B cell (primary cell): Measurements from ENCODE around the gene SMG1. TPM values are rescaled to one million over a fixed set of nuclear protein-coding genes. Genes with fewer than 3 reads are reported as not detected.

ENCODE experiments used
- ATAC-seq: fragments of 200-7000 bp; cut with Tn5 transposase; one replicate; pipeline ENCODE4 v1.10.0; 2021; ENCODE audit warnings: low read depth, mild to moderate bottlenecking, moderate number of reproducible peaks, moderate library complexity
- CTCF ChIA-PET: fragments of 350-600 bp; sonication (Branson Sonifier 250); formaldehyde crosslinking; loops from one replicate; lab custom pipeline; 2021; ENCODE audit warnings: antibody characterized with exemption, inconsistent platforms; lab: Charles Lee
- POLR2A ChIA-PET: fragments of 350-600 bp; sonication (Branson Sonifier 250); formaldehyde crosslinking; loops from one replicate; lab custom pipeline; 2021; ENCODE audit warnings: antibody characterized with exemption; lab: Charles Lee
- DNase-seq: peaks from one replicate; pipeline ENCODE4 v3.0.0; 2013
- H2AFZ ChIP-seq: 2 replicates; pipeline ENCODE4 v1.6.1; 2012; ENCODE audit warnings: mild to moderate bottlenecking, low read depth, low read length; ENCODE audit not compliant: insufficient read depth, poor library complexity, severe bottlenecking
- H3K27ac ChIP-seq, 2 donors: 1 replicate in 1 of 2; 2 replicates in 1 of 2; pipeline ENCODE4 v1.5.1; 2012 to 2013; ENCODE audit warnings: low read length in 2 of 2, mild to moderate bottlenecking in 2 of 2, moderate library complexity in 1 of 2
- H3K27me3 ChIP-seq, 4 experiments: fragments of 200-600 bp in 1 of 4; sonication (generic) in 1 of 4; replicated peaks in 1 of 4; 1 replicate in 2 of 4; 2 replicates in 2 of 4; pipeline versions ENCODE4 v1.6.1 to v1.7.0; 2013 to 2016; ENCODE audit warnings: low read length in 3 of 4, mild to moderate bottlenecking in 2 of 4, mixed read lengths in 1 of 4, moderate library complexity in 1 of 4; ENCODE audit not compliant: insufficient read depth in 4 of 4, control insufficient read depth in 3 of 4; ENCODE audit errors: control extremely low read depth in 1 of 4
- H3K36me3 ChIP-seq, 2 experiments: replicated peaks in 1 of 2; 1 replicate in 1 of 2; 2 replicates in 1 of 2; pipeline versions ENCODE4 v1.6.1 to v1.7.1; 2013; ENCODE audit warnings: low read length in 1 of 2; ENCODE audit not compliant: insufficient read depth in 2 of 2, control insufficient read depth in 1 of 2; ENCODE audit errors: control extremely low read depth in 1 of 2, extremely low read depth in 1 of 2
- H3K4me1 ChIP-seq, 2 donors: fragments of 200-600 bp in 1 of 2; sonication (generic) in 1 of 2; 1 replicate in 1 of 2; 2 replicates in 1 of 2; pipeline versions ENCODE4 v1.5.1 to v1.6.1; 2013 to 2017; ENCODE audit warnings: low read length in 2 of 2; ENCODE audit not compliant: control insufficient read depth in 2 of 2, insufficient read depth in 2 of 2
- H3K4me2 ChIP-seq: replicated peaks from 2 replicates; pipeline ENCODE3; 2012; ENCODE audit warnings: mild to moderate bottlenecking, low read depth, low read length; ENCODE audit not compliant: poor library complexity, severe bottlenecking
- H3K4me3 ChIP-seq, 5 experiments: fragments of 200-600 bp in 1 of 5; sonication (generic) in 1 of 5; 1 replicate in 3 of 5; 2 replicates in 2 of 5; pipeline versions ENCODE4 v1.5.1 to v1.7.0; 2011 to 2016; ENCODE audit warnings: low read length in 4 of 5, mild to moderate bottlenecking in 4 of 5, low read depth in 2 of 5, control low read depth in 1 of 5, moderate library complexity in 1 of 5; ENCODE audit not compliant: insufficient read depth in 1 of 5; ENCODE audit errors: control extremely low read depth in 1 of 5, extremely low read depth in 1 of 5
- H3K79me2 ChIP-seq: fragments of 200-600 bp; sonication (generic); one replicate; pipeline ENCODE4 v1.6.0; 2016; ENCODE audit warnings: low read length; ENCODE audit not compliant: control insufficient read depth, insufficient read depth
- H3K9ac ChIP-seq: fragments of 200-600 bp; sonication (generic); 2 replicates; pipeline ENCODE4 v1.6.1; 2017; ENCODE audit warnings: mild to moderate bottlenecking, low read length, moderate library complexity
- H3K9me3 ChIP-seq, 3 donors: one replicate each; pipeline versions ENCODE4 v1.6.1 to v1.7.1; 2013; ENCODE audit warnings: low read length in 2 of 3; ENCODE audit not compliant: control insufficient read depth in 2 of 3, insufficient read depth in 1 of 3; ENCODE audit errors: control extremely low read depth in 1 of 3
- H4K20me1 ChIP-seq: 2 replicates; pipeline ENCODE4 v1.6.0; 2012; ENCODE audit warnings: mild to moderate bottlenecking, low read length; ENCODE audit not compliant: insufficient read depth, control insufficient read depth, poor library complexity, severe bottlenecking
- H3K27ac Mint-ChIP-seq: one replicate; pipeline ENCODE4 v1.8.0; 2021; ENCODE audit warnings: mixed read lengths
- H3K27me3 Mint-ChIP-seq: one replicate; pipeline ENCODE4 v1.8.0; 2021; ENCODE audit warnings: mixed read lengths
- H3K4me1 Mint-ChIP-seq: one replicate; pipeline ENCODE4 v1.8.0; 2021; ENCODE audit warnings: mixed read lengths
- H3K4me3 Mint-ChIP-seq: one replicate; pipeline ENCODE4 v1.8.0; 2021; ENCODE audit warnings: mixed read lengths
- H3K9me3 Mint-ChIP-seq: one replicate; pipeline ENCODE4 v1.8.0; 2022; ENCODE audit warnings: mixed read lengths; ENCODE audit not compliant: insufficient read depth
- CTCF ChIP-seq: fragments of 200-600 bp; IDR thresholded peaks from one replicate; pipeline ENCODE4 v1.8.0; 2022; ENCODE audit warnings: antibody characterized with exemption, mild to moderate bottlenecking
- EZH2 ChIP-seq: IDR thresholded peaks from 2 replicates; pipeline ENCODE4 v1.6.1; 2012; ENCODE audit warnings: borderline replicate concordance, low read depth, mild to moderate bottlenecking, moderate library complexity, low read length; ENCODE audit not compliant: insufficient read depth, poor library complexity, severe bottlenecking
- WGBS: methylation state at CpG from one replicate; pipeline ENCODE4 v1.1.5; 2013; ENCODE audit warnings: missing lambda C conversion rate; ENCODE audit not compliant: insufficient coverage; 5-methylcytosine and 5-hydroxymethylcytosine counted together
- intact Hi-C: fragments of 100-400 bp; cut with micrococcal nuclease; formaldehyde crosslinking; loops from one replicate; pipeline ENCODE4 v1.10.0; 2022
- polyA plus RNA-seq: library from polyadenylated mRNA; depleted of rRNA; stranded (reverse); fragments of >200 nt; gene quantifications from 2 replicates; pipeline ENCODE4 v1.2.3, GENCODE V29; 2012
- total RNA-seq, 2 donors: library from RNA; stranded (reverse); fragments of 120-200 nt in 1 of 2; gene quantifications; 1 replicate in 1 of 2; 2 replicates in 1 of 2; pipeline versions ENCODE4 v1.2.3 to v1.2.4, GENCODE V29; 2013 to 2022

The SMG1 gene
- total and polyA plus RNA-seq, 2 donors (not counting 1 experiment from before 2014, with no cell fraction given), result 23.2 to 256 TPM

DNA sequence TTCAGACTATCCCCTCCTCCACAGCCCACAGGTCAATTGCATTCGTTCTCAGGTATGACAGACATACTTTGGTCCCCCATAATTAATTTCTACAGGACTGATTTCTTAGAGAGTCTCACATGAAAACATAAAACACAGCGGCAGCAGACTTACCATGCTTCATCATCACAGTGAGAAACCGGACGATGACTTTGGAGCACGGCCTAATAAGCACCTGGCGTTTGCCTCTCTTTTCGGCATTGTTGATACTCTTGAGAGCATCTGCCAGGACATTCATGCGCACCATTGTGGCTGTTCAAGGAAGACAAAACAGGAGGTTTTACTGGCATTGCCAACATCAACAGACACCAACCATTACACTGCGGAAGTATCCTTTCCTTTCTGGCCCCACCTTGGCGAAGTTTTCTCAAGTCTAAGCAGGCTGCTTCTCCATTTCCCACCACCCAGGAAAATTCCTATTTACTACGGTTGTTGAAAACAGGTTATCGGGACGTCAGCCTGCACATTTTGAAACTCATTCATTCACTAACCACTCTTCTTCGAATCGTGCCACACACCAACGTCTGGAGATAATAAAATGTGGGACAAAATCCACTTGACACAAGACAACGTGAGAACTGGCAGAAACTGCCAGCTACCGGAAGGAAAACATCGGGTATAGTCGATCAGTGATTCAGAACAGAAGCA is 137.2 kb downstream of the SMG1 start:
- Histone ChIP-seq H3K4me3 (peak overlapping the region; percentile 81 to 99 (median 96)), H3K36me3 (peaks cover 9 to 66% of the 10 kb centered on the region in 2 experiments), H2AFZ (no peak overlapping the region), H3K27ac (peak overlapping the region; percentile 77 to 79), H3K9ac (peak overlapping the region; percentile 90), H3K9me3 (peaks cover 0 to 6% (median 0%) of the 10 kb centered on the region in 3 donors), H3K27me3 (no peaks in the 10 kb centered on the region), H3K4me1 (peaks cover 20 to 39% of the 10 kb centered on the region in 2 donors), H3K79me2 (peaks cover 26% of the 10 kb centered on the region), H4K20me1 (peaks cover 50% of the 10 kb centered on the region), H3K4me2 (peak overlapping the region; percentile 71)
- intact Hi-C loops, result no loop called here
- Mint-ChIP-seq H3K27ac (peak overlapping the region; percentile 90), H3K27me3 (no peaks in the 10 kb centered on the region), H3K4me3 (peak overlapping the region; percentile 99), H3K9me3 (no peaks in the 10 kb centered on the region), H3K4me1 (peaks cover 47% of the 10 kb centered on the region)
- TF ChIP-seq EZH2, result no peak
- no peak for TF ChIP-seq CTCF
- 19% methylated on average over 17 of the region's 20 CpGs for WGBS
- POLR2A ChIA-PET, result interaction anchor here (1.1 to 2.4 kb wide), 4 partner anchors 11 to 279 kb away, joined by 3 to 28 read pairs (median 8); partner anchors contain the start of genes ARL6IP1 and COQ7
- CTCF ChIA-PET, result interaction anchor here (1.3 to 6.4 kb wide), 2 partner anchors 12 to 181 kb away, joined by 4 to 73 read pairs; partner anchors contain the start of gene ARL6IP1
- ATAC-seq (no peak), DNase-seq (no peak)
